ENCODE data around the gene ELAVL3. TPM values are rescaled to one million over a fixed set of nuclear protein-coding genes. Genes with fewer than 3 reads are reported as not detected.

Gene ELAVL3
- total and polyA plus RNA-seq, 2 donors (not counting 1 experiment from before 2014, with no cell fraction given): under 0.01 TPM; not detected in 1

- Histone ChIP-seq H3K4me3 (replicated peaks in 1 of 4; ENCODE audit: control extremely low read depth in 1 of 4, insufficient read depth in 1 of 4, low read depth in 3 of 4, low read length in 4 of 4) (no peak overlapping the region), H4K20me1 (ENCODE audit: control insufficient read depth, extremely low read depth, insufficient read depth, low read length) (no peaks in the 10 kb centered on the region), H3K27ac (ENCODE audit: insufficient read depth, low read length) (no peak overlapping the region), H3K4me1 (ENCODE audit: control insufficient read depth, extremely low read depth, insufficient read depth, low read length) (peaks cover 6% of the 10 kb centered on the region), H3K9ac (ENCODE audit: insufficient read depth, low read length) (no peak overlapping the region), H3K27me3 (ENCODE audit: control insufficient read depth, insufficient read depth, low read length) (no peaks in the 10 kb centered on the region), H3K4me2 (ENCODE audit: extremely low read depth, insufficient read depth, low read length) (no peak overlapping the region), H3K9me3 (ENCODE audit: control insufficient read depth, insufficient read depth, low read depth, low read length) (no peaks in the 10 kb centered on the region), H2AFZ (ENCODE audit: low read length) (no peak overlapping the region), H3K36me3 (ENCODE audit: control insufficient read depth, insufficient read depth, low read length) (no peaks in the 10 kb centered on the region), H3K79me2 (ENCODE audit: control insufficient read depth, insufficient read depth, low read length) (no peaks in the 10 kb centered on the region)
- TF ChIP-seq, protein P1, sequence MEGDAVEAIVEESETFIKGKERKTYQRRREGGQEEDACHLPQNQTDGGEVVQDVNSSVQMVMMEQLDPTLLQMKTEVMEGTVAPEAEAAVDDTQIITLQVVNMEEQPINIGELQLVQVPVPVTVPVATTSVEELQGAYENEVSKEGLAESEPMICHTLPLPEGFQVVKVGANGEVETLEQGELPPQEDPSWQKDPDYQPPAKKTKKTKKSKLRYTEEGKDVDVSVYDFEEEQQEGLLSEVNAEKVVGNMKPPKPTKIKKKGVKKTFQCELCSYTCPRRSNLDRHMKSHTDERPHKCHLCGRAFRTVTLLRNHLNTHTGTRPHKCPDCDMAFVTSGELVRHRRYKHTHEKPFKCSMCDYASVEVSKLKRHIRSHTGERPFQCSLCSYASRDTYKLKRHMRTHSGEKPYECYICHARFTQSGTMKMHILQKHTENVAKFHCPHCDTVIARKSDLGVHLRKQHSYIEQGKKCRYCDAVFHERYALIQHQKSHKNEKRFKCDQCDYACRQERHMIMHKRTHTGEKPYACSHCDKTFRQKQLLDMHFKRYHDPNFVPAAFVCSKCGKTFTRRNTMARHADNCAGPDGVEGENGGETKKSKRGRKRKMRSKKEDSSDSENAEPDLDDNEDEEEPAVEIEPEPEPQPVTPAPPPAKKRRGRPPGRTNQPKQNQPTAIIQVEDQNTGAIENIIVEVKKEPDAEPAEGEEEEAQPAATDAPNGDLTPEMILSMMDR (conservative IDR thresholded peaks at IDR 0.05 in 1 of 2, IDR thresholded peaks at IDR 0.05 in 1 of 2; ENCODE audit: low read depth in 1 of 2, low read length in 2 of 2): no peak
- TF ChIP-seq EZH2 (IDR thresholded peaks at IDR 0.05; ENCODE audit: low read length, missing control alignments): no peak
- DNase-seq (ENCODE audit: low read depth in 2 of 2): no peak
Observed at GRCh38 chr19:11507370-11508078, 26.7 kb upstream of the ELAVL3 start.

DNA sequence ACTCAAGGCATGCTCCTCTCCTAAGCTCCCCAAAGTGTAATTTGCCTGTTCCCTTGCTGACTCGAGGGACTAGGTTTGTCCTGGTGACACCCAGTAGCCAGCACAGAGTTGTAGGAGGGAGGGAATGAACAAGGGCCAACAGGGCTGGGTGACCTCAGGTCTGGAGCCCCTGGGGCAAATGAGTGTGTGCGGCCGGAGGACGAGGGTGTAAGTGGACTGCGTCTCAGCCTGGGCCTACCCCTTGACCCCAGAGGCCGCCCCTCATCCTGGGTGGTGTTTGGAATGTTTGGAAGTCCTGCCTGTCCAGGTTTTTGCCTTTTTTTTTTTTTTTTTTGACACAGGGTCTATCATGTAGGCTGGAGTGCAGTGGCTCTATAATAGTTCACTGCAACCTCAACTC lies 26.1 kb upstream of the ELAVL3 start:
- H3K27me3 ChIP-seq (ENCODE audit: control insufficient read depth, insufficient read depth, low read length): no peaks in the 10 kb centered on the region
- no peaks in the 10 kb centered on the region for H3K36me3 ChIP-seq (ENCODE audit: control insufficient read depth, insufficient read depth, low read length)
- no peaks in the 10 kb centered on the region for H3K79me2 ChIP-seq (ENCODE audit: control insufficient read depth, insufficient read depth, low read length)
- TF ChIP-seq EZH2 (IDR thresholded peaks at IDR 0.05; ENCODE audit: low read length, missing control alignments): no peak
- TF ChIP-seq, protein P1 (conservative IDR thresholded peaks at IDR 0.05 in 1 of 2, IDR thresholded peaks at IDR 0.05 in 1 of 2; ENCODE audit: low read depth in 1 of 2, low read length in 2 of 2): no peak
- no peak overlapping the region for H2AFZ ChIP-seq (ENCODE audit: low read length)
- DNase-seq (ENCODE audit: low read depth in 2 of 2): no peak
- peaks cover 6% of the 10 kb centered on the region for H3K4me1 ChIP-seq (ENCODE audit: control insufficient read depth, extremely low read depth, insufficient read depth, low read length)
- no peak overlapping the region for H3K9ac ChIP-seq (ENCODE audit: insufficient read depth, low read length)
- H3K4me2 ChIP-seq (ENCODE audit: extremely low read depth, insufficient read depth, low read length): no peak overlapping the region
- no peaks in the 10 kb centered on the region for H3K9me3 ChIP-seq (ENCODE audit: control insufficient read depth, insufficient read depth, low read depth, low read length)
- H4K20me1 ChIP-seq (ENCODE audit: control insufficient read depth, extremely low read depth, insufficient read depth, low read length): no peaks in the 10 kb centered on the region
- H3K27ac ChIP-seq (ENCODE audit: insufficient read depth, low read length): no peak overlapping the region
- H3K4me3 ChIP-seq (replicated peaks in 1 of 4; ENCODE audit: control extremely low read depth in 1 of 4, insufficient read depth in 1 of 4, low read depth in 3 of 4, low read length in 4 of 4): no peak overlapping the region

DNA sequence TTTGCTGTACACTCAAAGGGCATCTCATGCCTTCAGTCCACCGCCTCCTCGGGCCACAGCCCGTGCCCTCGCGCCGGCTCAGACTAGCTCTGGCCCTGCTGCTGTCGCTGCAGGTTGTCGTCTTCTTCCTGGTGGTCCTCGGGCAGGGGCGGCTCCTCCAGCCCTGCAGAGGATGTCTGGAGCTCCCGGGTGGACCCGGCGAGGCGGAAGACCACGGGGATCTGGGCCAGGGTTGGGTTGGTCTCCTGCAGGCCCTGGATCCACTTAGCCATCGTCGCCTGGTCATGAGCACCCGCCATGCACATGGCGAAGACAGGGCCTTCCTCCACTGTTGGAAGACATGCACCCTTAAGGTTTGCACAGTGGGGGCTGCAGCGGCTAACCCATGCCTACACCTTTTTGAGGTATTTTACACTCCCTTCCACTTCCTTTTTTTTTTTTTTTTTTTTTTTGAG lies 25.3 kb upstream of the ELAVL3 start:
- Histone ChIP-seq H3K4me2 (ENCODE audit: extremely low read depth, insufficient read depth, low read length) (peak overlapping the region; percentile 83), H3K9ac (ENCODE audit: insufficient read depth, low read length) (peak overlapping the region; percentile 26), H3K27ac (ENCODE audit: insufficient read depth, low read length) (peak overlapping the region; percentile 44), H3K79me2 (ENCODE audit: control insufficient read depth, insufficient read depth, low read length) (no peaks in the 10 kb centered on the region), H4K20me1 (ENCODE audit: control insufficient read depth, extremely low read depth, insufficient read depth, low read length) (no peaks in the 10 kb centered on the region), H3K4me3 (replicated peaks in 1 of 4; ENCODE audit: control extremely low read depth in 1 of 4, insufficient read depth in 1 of 4, low read depth in 3 of 4, low read length in 4 of 4) (peak overlapping the region; percentile 31 to 74 (median 66)), H3K4me1 (ENCODE audit: control insufficient read depth, extremely low read depth, insufficient read depth, low read length) (peaks cover 6% of the 10 kb centered on the region), H3K36me3 (ENCODE audit: control insufficient read depth, insufficient read depth, low read length) (no peaks in the 10 kb centered on the region), H3K9me3 (ENCODE audit: control insufficient read depth, insufficient read depth, low read depth, low read length) (no peaks in the 10 kb centered on the region), H3K27me3 (ENCODE audit: control insufficient read depth, insufficient read depth, low read length) (no peaks in the 10 kb centered on the region), H2AFZ (ENCODE audit: low read length) (peak overlapping the region; percentile 87)
- DNase-seq (ENCODE audit: low read depth in 2 of 2): no peak
- no peak for TF ChIP-seq EZH2 (IDR thresholded peaks at IDR 0.05; ENCODE audit: low read length, missing control alignments)
- TF ChIP-seq, protein P1 (conservative IDR thresholded peaks at IDR 0.05 in 1 of 2, IDR thresholded peaks at IDR 0.05 in 1 of 2; ENCODE audit: low read depth in 1 of 2, low read length in 2 of 2): no peak
